ENCODE measurements around the gene MSMB. TPM values are rescaled to one million over a fixed set of nuclear protein-coding genes. Genes with fewer than 3 reads are reported as not detected.

The MSMB gene
- total RNA-seq, 4 donors from 2014 or later = not detected

DNA sequence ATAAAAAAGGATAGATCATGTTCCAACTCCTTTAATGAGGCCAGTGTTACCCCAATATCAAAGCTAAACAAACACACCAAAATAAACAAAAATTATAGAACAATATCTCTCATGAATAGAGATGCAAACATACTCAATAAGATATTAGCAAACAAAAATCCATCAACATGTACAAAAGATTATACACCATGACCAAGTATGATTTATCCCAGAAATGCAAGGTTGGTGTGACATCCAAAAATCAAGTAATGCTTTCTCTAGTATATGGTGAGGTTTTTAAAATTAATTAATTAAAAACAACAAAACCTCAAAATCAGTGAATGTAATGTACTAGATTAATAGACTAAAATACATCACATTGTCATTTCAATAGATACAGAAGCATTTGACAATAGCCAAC lies 11.0 kb upstream of the MSMB start:
- no peaks in the 10 kb centered on the region for H3K27me3 ChIP-seq
- TF ChIP-seq, protein P1, sequence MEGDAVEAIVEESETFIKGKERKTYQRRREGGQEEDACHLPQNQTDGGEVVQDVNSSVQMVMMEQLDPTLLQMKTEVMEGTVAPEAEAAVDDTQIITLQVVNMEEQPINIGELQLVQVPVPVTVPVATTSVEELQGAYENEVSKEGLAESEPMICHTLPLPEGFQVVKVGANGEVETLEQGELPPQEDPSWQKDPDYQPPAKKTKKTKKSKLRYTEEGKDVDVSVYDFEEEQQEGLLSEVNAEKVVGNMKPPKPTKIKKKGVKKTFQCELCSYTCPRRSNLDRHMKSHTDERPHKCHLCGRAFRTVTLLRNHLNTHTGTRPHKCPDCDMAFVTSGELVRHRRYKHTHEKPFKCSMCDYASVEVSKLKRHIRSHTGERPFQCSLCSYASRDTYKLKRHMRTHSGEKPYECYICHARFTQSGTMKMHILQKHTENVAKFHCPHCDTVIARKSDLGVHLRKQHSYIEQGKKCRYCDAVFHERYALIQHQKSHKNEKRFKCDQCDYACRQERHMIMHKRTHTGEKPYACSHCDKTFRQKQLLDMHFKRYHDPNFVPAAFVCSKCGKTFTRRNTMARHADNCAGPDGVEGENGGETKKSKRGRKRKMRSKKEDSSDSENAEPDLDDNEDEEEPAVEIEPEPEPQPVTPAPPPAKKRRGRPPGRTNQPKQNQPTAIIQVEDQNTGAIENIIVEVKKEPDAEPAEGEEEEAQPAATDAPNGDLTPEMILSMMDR (IDR thresholded peaks at IDR 0.05) = no peak
- TF ChIP-seq POLR2A (IDR thresholded peaks at IDR 0.05) = no peak
- intact Hi-C loops (cut with DNase I) = no loop called here

DNA sequence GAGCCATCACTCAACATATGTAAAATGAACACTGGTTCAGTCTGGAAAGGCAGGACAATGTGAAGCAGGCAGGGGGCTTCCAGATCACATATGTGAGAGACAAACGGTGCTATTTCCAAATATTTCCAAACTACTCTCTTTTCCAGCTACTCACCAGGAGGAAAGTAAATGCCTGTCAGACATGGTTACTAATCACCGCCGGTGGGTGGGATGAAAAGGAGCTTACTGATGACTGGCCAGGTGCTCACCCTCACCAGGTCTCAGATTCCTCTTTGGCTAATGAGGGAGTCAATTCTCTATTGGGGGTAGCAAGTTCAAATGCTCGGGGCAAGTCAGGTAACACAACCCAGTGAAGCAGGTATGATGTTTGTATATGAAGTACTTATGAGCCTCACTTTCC lies 9.7 kb upstream of the MSMB start:
- Histone ChIP-seq H3K27ac (no peak overlapping the region), H3K9me3 (no peaks in the 10 kb centered on the region), H3K36me3 (no peaks in the 10 kb centered on the region), H3K27me3 (no peaks in the 10 kb centered on the region), H3K4me3 (replicated peaks in 1 of 3) (no peak overlapping the region), H3K4me1 (no peaks in the 10 kb centered on the region)
- DNase-seq = no peak
- intact Hi-C loops (cut with DNase I) = no loop called here
- WGBS, 2 donors = 49 to 66% methylated on average over 4 of the region's 4 CpGs
- TF ChIP-seq, protein P1 (IDR thresholded peaks at IDR 0.05) = no peak
- no peak for TF ChIP-seq POLR2A (IDR thresholded peaks at IDR 0.05)

More for the DNA sequence above, 11.0 kb upstream of the MSMB start:
- no peak overlapping the region for H3K4me3 ChIP-seq (replicated peaks in 1 of 3)
- H3K36me3 ChIP-seq = no peaks in the 10 kb centered on the region
- H3K4me1 ChIP-seq = no peaks in the 10 kb centered on the region
- no peaks in the 10 kb centered on the region for H3K9me3 ChIP-seq
- H3K27ac ChIP-seq = no peak overlapping the region
- DNase-seq = no peak

DNA sequence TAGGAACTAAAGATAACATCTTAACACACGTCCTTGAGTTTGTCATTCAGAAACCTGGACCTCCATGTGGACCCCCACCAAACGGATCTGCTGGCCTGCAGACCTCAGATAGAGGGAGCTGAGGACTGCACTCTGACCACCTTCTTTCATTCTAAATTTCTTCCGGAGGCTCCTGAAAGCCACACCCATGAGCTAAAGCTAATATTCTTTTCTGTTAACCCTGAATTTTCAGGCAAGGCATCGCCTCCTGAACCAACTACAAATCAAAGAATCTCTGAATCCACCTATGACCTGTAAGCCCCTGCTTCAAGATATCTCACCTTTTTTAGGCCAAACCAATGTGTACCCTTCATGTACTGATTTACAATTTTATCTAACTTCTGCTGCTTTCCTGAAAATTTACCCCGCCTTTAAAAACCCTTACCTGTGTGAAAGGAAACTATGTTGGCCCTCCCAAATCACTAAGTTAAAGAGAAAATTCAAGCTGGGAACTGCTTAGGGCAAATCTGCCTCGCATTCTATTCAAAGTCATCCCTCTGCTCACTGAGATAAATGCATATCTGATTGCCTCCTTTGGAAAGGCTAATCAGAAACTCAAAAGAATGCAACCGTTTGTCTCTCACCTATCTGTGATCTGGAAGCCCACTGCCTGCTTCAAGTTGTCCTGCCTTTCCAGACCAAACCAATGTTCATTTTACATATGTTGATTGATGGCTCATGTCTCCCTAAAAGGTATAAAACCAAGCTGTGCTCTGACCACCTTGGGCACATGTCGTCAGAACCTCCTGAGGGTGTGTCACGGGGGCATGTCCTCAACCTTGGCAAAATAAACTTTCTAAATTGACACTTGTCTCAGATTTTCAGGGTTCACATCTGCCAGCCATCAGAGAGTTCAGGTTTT lies 7.7 kb upstream of the MSMB start:
- intact Hi-C loops (cut with DNase I) = no loop called here
- TF ChIP-seq, protein P1 (IDR thresholded peaks at IDR 0.05) = no peak
- no peak for TF ChIP-seq POLR2A (IDR thresholded peaks at IDR 0.05)

DNA sequence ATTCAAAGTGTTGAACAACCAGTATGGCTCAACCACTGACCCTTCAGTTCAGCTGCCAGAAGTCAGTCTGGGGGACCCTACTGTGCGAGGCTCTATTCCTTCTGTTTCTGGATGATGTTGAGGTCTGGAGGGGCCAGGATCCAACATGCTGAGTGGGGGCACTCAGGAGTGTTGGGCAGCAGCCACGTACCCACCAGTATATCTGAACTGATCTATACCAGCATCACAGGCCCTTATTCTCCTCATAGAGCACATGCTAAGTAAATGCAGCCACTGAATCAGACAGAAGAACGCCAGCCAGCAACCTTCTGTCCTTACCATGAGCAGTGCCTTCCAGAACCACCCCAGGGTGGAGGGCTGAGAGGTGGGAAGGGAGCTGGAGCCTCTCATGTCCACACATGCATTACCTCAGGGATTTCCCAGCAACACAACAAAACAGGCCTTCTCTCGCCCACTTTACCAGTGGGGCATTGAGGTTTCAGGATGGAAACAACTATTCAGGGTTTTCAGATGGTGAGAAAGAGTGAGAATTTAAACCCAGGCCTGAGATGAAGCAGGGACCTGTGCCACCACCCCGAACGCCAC lies 6.8 kb upstream of the MSMB start:
- intact Hi-C loops (cut with DNase I) = no loop called here
- no peaks in the 10 kb centered on the region for H3K9me3 ChIP-seq
- H3K4me3 ChIP-seq (replicated peaks in 1 of 3) = no peak overlapping the region
- no peak overlapping the region for H3K27ac ChIP-seq
- no peaks in the 10 kb centered on the region for H3K27me3 ChIP-seq
- DNase-seq = no peak
- no peaks in the 10 kb centered on the region for H3K4me1 ChIP-seq
- TF ChIP-seq, protein P1 (IDR thresholded peaks at IDR 0.05) = no peak
- no peak for TF ChIP-seq POLR2A (IDR thresholded peaks at IDR 0.05)
- 90 to 95% methylated on average over 6 of the region's 6 CpGs for WGBS, 2 donors
- H3K36me3 ChIP-seq = no peaks in the 10 kb centered on the region

More for the DNA sequence above, 7.7 kb upstream of the MSMB start:
- no peaks in the 10 kb centered on the region for H3K27me3 ChIP-seq
- H3K9me3 ChIP-seq = no peaks in the 10 kb centered on the region
- WGBS, 2 donors = 77 to 79% methylated on average over 9 of the region's 9 CpGs
- no peak for DNase-seq
- no peak overlapping the region for H3K4me3 ChIP-seq (replicated peaks in 1 of 3)
- no peak overlapping the region for H3K27ac ChIP-seq
- no peaks in the 10 kb centered on the region for H3K36me3 ChIP-seq
- no peaks in the 10 kb centered on the region for H3K4me1 ChIP-seq
